Measurements from ENCODE around the gene KLHL40.

KLHL40 gene

DNA sequence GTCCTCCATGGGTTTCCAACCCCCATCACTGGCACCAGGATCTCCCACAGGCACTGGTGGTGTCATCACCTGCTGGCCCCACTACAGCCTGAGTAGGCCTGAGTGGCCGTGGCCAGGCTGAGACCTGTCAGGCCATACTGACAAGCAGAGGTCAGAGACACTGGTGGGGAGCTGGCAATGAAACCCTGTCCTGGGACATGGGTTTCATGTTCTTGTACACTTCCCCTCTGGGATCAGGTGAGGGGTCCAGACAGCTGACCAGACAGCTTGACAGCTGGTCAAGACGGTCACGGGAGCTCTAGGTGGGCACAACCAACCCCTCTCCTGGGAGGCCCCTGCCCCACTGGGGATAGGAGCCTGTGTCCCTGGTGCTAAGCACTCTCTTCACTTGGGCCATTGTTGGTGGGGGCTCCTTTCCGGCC lies 18.7 kb upstream of the KLHL40 start:
- in situ Hi-C loops (cut with HindIII; ENCODE audit: low pct_ligation_motif_present, low sequenced_read_pairs): no loop called here
- no peak overlapping the region for H3K4me3 ChIP-seq (ENCODE audit: low read depth, low read length)
- no peaks in the 10 kb centered on the region for H3K27me3 ChIP-seq (replicated peaks)
- no peak for TF ChIP-seq CTCF (IDR thresholded peaks at IDR 0.05; ENCODE audit: low read depth, low read length, missing control alignments)
- peaks cover 6% of the 10 kb centered on the region for H3K36me3 ChIP-seq (replicated peaks)
- no peak overlapping the region for H3K27ac ChIP-seq
- DNase-seq: no peak

GRCh38 chr3:42667096-42667522 lies 18.2 kb upstream of the KLHL40 start:
- H3K27ac ChIP-seq: no peak overlapping the region
- no peaks in the 10 kb centered on the region for H3K27me3 ChIP-seq (replicated peaks)
- no peak for TF ChIP-seq CTCF (IDR thresholded peaks at IDR 0.05; ENCODE audit: low read depth, low read length, missing control alignments)
- peaks cover under 1% of the 10 kb centered on the region for H3K36me3 ChIP-seq (replicated peaks)
- H3K4me3 ChIP-seq (ENCODE audit: low read depth, low read length): no peak overlapping the region
- no peak for DNase-seq
- in situ Hi-C loops (cut with HindIII; ENCODE audit: low pct_ligation_motif_present, low sequenced_read_pairs): no loop called here

DNA sequence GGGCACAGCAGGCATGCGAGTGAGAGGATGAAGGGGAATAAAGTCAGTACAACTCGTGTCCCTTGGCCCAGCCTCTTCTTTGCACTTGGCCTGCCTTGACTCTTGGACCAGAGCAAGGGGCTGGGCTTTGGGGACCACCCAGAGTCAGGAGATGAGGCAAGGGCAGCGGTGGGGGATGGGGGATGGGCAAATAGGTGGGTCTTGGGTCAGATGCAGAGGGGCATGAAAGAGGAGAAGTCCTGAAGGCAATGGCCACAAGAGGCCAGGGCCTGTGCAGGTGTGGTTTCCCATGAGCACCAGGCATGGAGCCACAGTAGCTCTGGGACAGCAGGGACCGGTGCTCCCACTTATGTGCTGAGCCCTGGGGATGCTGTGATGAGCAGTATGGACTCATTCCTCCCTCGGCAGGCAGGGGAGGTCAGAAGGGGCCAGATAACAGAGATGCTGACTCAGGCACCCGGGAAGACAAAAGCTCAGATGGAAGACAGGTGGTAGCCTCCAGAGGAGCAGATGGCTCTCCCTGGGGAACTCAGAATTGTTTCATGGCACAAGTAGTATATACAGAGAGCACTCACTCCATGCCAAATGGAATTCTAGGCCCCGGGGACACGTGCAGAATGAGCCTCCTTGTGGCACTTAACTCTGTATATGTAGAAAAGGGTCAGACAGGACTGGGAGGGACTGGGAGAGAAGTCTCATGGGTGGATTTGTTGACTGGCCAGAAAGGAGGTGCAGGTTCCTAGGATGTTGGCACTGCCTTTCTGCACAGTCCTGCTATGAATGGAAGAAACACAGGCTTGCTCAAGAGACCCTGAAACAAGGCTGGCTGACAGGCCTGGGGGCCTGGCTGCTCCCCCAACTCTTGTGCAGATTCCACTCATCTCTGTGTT lies 17.6 kb upstream of the KLHL40 start:
- Histone ChIP-seq H3K27me3 (replicated peaks) (no peaks in the 10 kb centered on the region), H3K27ac (no peak overlapping the region), H3K4me3 (ENCODE audit: low read depth, low read length) (no peak overlapping the region), H3K36me3 (replicated peaks) (no peaks in the 10 kb centered on the region)
- in situ Hi-C loops (cut with HindIII; ENCODE audit: low pct_ligation_motif_present, low sequenced_read_pairs): no loop called here
- no peak for DNase-seq
- TF ChIP-seq CTCF (IDR thresholded peaks at IDR 0.05; ENCODE audit: low read depth, low read length, missing control alignments): no peak

DNA sequence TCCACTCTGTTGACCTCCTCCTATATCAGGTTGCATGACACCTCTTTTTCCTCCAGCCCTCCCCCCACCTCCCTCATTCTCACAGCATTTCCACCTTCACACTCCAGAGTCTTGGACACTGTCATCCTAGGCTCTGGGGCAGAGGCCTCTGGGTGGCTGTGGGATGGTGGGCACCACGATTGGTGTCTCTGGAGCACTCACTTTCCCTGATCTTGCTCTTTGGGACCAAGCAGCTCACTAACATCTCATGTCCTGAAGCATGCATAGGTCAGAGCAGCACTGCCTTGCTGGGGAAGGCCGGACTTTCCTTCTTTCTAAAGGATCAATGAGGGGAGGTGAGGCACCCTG lies 16.9 kb upstream of the KLHL40 start:
- no peak for TF ChIP-seq CTCF (IDR thresholded peaks at IDR 0.05; ENCODE audit: low read depth, low read length, missing control alignments)
- Histone ChIP-seq H3K36me3 (replicated peaks) (no peaks in the 10 kb centered on the region), H3K4me3 (ENCODE audit: low read depth, low read length) (no peak overlapping the region), H3K27me3 (replicated peaks) (no peaks in the 10 kb centered on the region), H3K27ac (no peak overlapping the region)
- no peak for DNase-seq
- in situ Hi-C loops (cut with HindIII; ENCODE audit: low pct_ligation_motif_present, low sequenced_read_pairs): no loop called here

- in situ Hi-C loops (cut with HindIII; ENCODE audit: low pct_ligation_motif_present, low sequenced_read_pairs): no loop called here
- DNase-seq: no peak
- Histone ChIP-seq H3K27me3 (replicated peaks) (no peaks in the 10 kb centered on the region), H3K36me3 (replicated peaks) (no peaks in the 10 kb centered on the region), H3K27ac (no peak overlapping the region), H3K4me3 (ENCODE audit: low read depth, low read length) (no peak overlapping the region)
- TF ChIP-seq CTCF (IDR thresholded peaks at IDR 0.05; ENCODE audit: low read depth, low read length, missing control alignments): no peak
These were observed 16.5 kb upstream of the KLHL40 start for GRCh38 chr3:42668793-42669217.
